Measurements from ENCODE around the gene TUSC2. TPM values are rescaled to one million over a fixed set of nuclear protein-coding genes. Genes with fewer than 3 reads are reported as not detected.

TUSC2 gene
- total and polyA plus RNA-seq, 2 donors (not counting 1 experiment from before 2014, with no cell fraction given) = 13.4 to 15.3 TPM

DNA sequence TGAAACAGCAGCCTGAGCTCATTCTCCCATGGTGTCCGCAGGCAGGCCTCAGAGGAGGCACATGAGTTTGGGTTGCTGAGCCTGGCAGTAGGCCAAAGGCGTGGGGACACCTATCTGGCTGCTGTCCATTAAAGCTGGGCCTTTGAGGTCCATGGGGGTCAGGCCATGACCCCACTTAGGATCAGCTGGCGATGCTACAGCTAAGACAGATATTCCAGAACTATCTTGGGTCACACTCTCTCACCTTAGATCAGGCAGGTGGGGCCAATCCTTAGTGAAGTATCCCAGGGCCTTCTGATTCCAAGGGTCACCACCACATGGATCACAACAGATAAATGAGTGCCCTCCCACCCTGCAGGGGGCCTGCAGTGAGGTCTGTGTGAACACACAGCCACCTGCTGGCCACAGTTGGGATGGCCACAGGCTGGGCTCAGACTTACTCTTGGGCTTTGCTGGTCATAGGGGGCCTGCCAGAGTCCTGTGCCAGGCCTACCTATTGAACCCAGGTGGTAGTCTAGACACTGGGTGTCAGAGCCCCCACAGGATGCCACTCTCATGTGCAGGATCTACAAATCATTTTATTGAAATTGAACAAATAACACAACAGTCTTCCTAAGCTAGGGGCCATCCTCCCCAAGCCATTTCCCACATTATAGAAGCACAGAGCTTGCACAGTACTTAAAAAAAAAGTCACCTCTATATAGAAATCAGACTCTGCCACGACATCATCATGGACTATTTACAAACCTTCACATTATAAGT, 3.5 kb downstream of the TUSC2 start:
- H3K4me3 ChIP-seq (replicated peaks in 1 of 4; ENCODE audit: control extremely low read depth in 1 of 4, insufficient read depth in 1 of 4, low read depth in 3 of 4, low read length in 4 of 4) = no peak overlapping the region
- no peak overlapping the region for H2AFZ ChIP-seq (ENCODE audit: low read length)
- H3K27ac ChIP-seq (ENCODE audit: insufficient read depth, low read length) = no peak overlapping the region
- peak; percentile 52 to 66 for DNase-seq (ENCODE audit: low read depth in 2 of 2)
- peaks cover 10% of the 10 kb centered on the region for H3K4me1 ChIP-seq (ENCODE audit: control insufficient read depth, extremely low read depth, insufficient read depth, low read length)
- H3K36me3 ChIP-seq (ENCODE audit: control insufficient read depth, insufficient read depth, low read length) = peaks cover 3% of the 10 kb centered on the region
- no peaks in the 10 kb centered on the region for H3K27me3 ChIP-seq (ENCODE audit: control insufficient read depth, insufficient read depth, low read length)
- peaks cover 23% of the 10 kb centered on the region for H3K79me2 ChIP-seq (ENCODE audit: control insufficient read depth, insufficient read depth, low read length)
- no peaks in the 10 kb centered on the region for H3K9me3 ChIP-seq (ENCODE audit: control insufficient read depth, insufficient read depth, low read depth, low read length)
- H3K4me2 ChIP-seq (ENCODE audit: extremely low read depth, insufficient read depth, low read length) = no peak overlapping the region
- no peaks in the 10 kb centered on the region for H4K20me1 ChIP-seq (ENCODE audit: control insufficient read depth, extremely low read depth, insufficient read depth, low read length)
- TF ChIP-seq CTCF (conservative IDR thresholded peaks at IDR 0.05 in 1 of 2, IDR thresholded peaks at IDR 0.05 in 1 of 2; ENCODE audit: low read depth in 1 of 2, low read length in 2 of 2) = peak; percentile 80 to 94
- TF ChIP-seq EZH2 (IDR thresholded peaks at IDR 0.05; ENCODE audit: low read length, missing control alignments) = no peak
- H3K9ac ChIP-seq (ENCODE audit: insufficient read depth, low read length) = no peak overlapping the region

GRCh38 chr3:50323614-50324199, 4.3 kb downstream of the TUSC2 start:
- Histone ChIP-seq H3K79me2 (ENCODE audit: control insufficient read depth, insufficient read depth, low read length) (peaks cover 31% of the 10 kb centered on the region), H3K4me3 (replicated peaks in 1 of 4; ENCODE audit: control extremely low read depth in 1 of 4, insufficient read depth in 1 of 4, low read depth in 3 of 4, low read length in 4 of 4) (no peak overlapping the region), H3K36me3 (ENCODE audit: control insufficient read depth, insufficient read depth, low read length) (peaks cover 8% of the 10 kb centered on the region), H3K27ac (ENCODE audit: insufficient read depth, low read length) (no peak overlapping the region), H3K9ac (ENCODE audit: insufficient read depth, low read length) (no peak overlapping the region), H3K4me1 (ENCODE audit: control insufficient read depth, extremely low read depth, insufficient read depth, low read length) (peaks cover 10% of the 10 kb centered on the region), H3K4me2 (ENCODE audit: extremely low read depth, insufficient read depth, low read length) (no peak overlapping the region), H2AFZ (ENCODE audit: low read length) (no peak overlapping the region), H3K27me3 (ENCODE audit: control insufficient read depth, insufficient read depth, low read length) (no peaks in the 10 kb centered on the region), H4K20me1 (ENCODE audit: control insufficient read depth, extremely low read depth, insufficient read depth, low read length) (no peaks in the 10 kb centered on the region), H3K9me3 (ENCODE audit: control insufficient read depth, insufficient read depth, low read depth, low read length) (no peaks in the 10 kb centered on the region)
- no peak for DNase-seq (ENCODE audit: low read depth in 2 of 2)
- TF ChIP-seq CTCF (conservative IDR thresholded peaks at IDR 0.05 in 1 of 2, IDR thresholded peaks at IDR 0.05 in 1 of 2; ENCODE audit: low read depth in 1 of 2, low read length in 2 of 2) (no peak), EZH2 (IDR thresholded peaks at IDR 0.05; ENCODE audit: low read length, missing control alignments) (no peak)

DNA sequence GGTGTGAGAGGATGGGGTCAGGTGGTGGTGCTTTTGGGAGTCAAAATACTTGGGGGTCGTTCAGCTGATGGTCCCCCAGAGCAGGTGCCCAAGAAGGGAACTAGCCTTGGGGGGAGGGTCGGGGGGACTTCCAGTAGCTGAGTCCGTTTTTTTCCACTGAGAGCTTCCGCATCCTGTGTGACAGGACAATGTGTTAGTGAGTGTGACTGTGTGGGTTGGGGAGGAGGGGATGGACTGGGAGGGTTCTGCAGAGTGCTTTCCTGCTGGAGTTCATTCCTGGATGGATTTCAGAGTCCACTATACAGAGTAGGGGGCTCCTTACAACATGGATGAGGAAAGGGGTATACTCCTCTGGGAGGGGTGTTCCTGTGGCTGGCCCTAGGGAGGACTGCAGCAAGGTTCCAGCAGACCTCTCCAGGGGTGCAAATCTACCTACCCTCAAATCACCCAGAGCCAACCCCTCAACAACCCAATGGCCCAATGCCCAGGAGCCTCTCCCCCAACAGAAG, 4.9 kb downstream of the TUSC2 start:
- Histone ChIP-seq H3K79me2 (ENCODE audit: control insufficient read depth, insufficient read depth, low read length) (peaks cover 34% of the 10 kb centered on the region), H3K4me2 (ENCODE audit: extremely low read depth, insufficient read depth, low read length) (no peak overlapping the region), H3K9me3 (ENCODE audit: control insufficient read depth, insufficient read depth, low read depth, low read length) (no peaks in the 10 kb centered on the region), H2AFZ (ENCODE audit: low read length) (no peak overlapping the region), H3K4me1 (ENCODE audit: control insufficient read depth, extremely low read depth, insufficient read depth, low read length) (peaks cover 8% of the 10 kb centered on the region), H3K4me3 (replicated peaks in 1 of 4; ENCODE audit: control extremely low read depth in 1 of 4, insufficient read depth in 1 of 4, low read depth in 3 of 4, low read length in 4 of 4) (no peak overlapping the region), H3K27ac (ENCODE audit: insufficient read depth, low read length) (no peak overlapping the region), H4K20me1 (ENCODE audit: control insufficient read depth, extremely low read depth, insufficient read depth, low read length) (no peaks in the 10 kb centered on the region), H3K9ac (ENCODE audit: insufficient read depth, low read length) (no peak overlapping the region), H3K27me3 (ENCODE audit: control insufficient read depth, insufficient read depth, low read length) (no peaks in the 10 kb centered on the region), H3K36me3 (ENCODE audit: control insufficient read depth, insufficient read depth, low read length) (peaks cover 14% of the 10 kb centered on the region)
- no peak for TF ChIP-seq EZH2 (IDR thresholded peaks at IDR 0.05; ENCODE audit: low read length, missing control alignments)
- TF ChIP-seq CTCF (conservative IDR thresholded peaks at IDR 0.05 in 1 of 2, IDR thresholded peaks at IDR 0.05 in 1 of 2; ENCODE audit: low read depth in 1 of 2, low read length in 2 of 2) = no peak
- DNase-seq (ENCODE audit: low read depth in 2 of 2) = no peak
